ENCODE results near the gene RRBP1.

GRCh38 chr20:17580895-17581294 lies 101.1 kb downstream of the RRBP1 start:
- TF ChIP-seq POLR2A (IDR thresholded peaks at IDR 0.05; ENCODE audit: low read depth, low read length) (no peak), CTCF (IDR thresholded peaks at IDR 0.05; ENCODE audit: extremely low read depth in 1 of 2, insufficient read depth in 1 of 2, low read depth in 1 of 2, low read length in 2 of 2) (no peak), FOS (IDR thresholded peaks at IDR 0.05; ENCODE audit: borderline replicate concordance, insufficient read depth, low read length) (no peak), MYC (IDR thresholded peaks at IDR 0.05; ENCODE audit: low read depth, low read length) (no peak)
